CD14-positive monocyte (primary cell): ENCODE results near the gene ORMDL2. TPM values are rescaled to one million over a fixed set of nuclear protein-coding genes. Genes with fewer than 3 reads are reported as not detected.

Experiments
- DNase-seq, 3 donors: peaks; one replicate each; pipeline ENCODE4 v3.0.0-alpha.2; 2011 to 2022
- H2AFZ ChIP-seq: 2 replicates; pipeline ENCODE4 v1.6.0; 2012; ENCODE audit warnings: mild to moderate bottlenecking, low read depth, low read length, inconsistent platforms; ENCODE audit not compliant: insufficient read depth, poor library complexity, severe bottlenecking
- H3K27ac ChIP-seq, 2 donors: 1 replicate in 1 of 2; 2 replicates in 1 of 2; pipeline ENCODE4 v1.5.1; 2012 to 2013; ENCODE audit warnings: low read length in 2 of 2, control low read depth in 1 of 2, inconsistent platforms in 1 of 2, low read depth in 1 of 2, mild to moderate bottlenecking in 1 of 2
- H3K27me3 ChIP-seq, 2 donors: one replicate each; pipeline versions ENCODE4 v1.6.0 to v1.6.1; 2011 to 2013; ENCODE audit warnings: low read length in 2 of 2; ENCODE audit not compliant: control insufficient read depth in 2 of 2, insufficient read depth in 2 of 2
- H3K36me3 ChIP-seq, 2 donors: replicated peaks in 1 of 2; 1 replicate in 1 of 2; 2 replicates in 1 of 2; pipeline versions ENCODE4 v1.5.1 to v1.6.1; 2012 to 2013; ENCODE audit warnings: low read length in 2 of 2, control low read depth in 1 of 2, inconsistent platforms in 1 of 2, mild to moderate bottlenecking in 1 of 2; ENCODE audit not compliant: insufficient read depth in 2 of 2, control insufficient read depth in 1 of 2
- H3K4me1 ChIP-seq, 2 donors: 1 replicate in 1 of 2; 2 replicates in 1 of 2; pipeline versions ENCODE4 v1.5.1 to v1.6.1; 2012 to 2013; ENCODE audit warnings: low read length in 2 of 2, control low read depth in 1 of 2, inconsistent platforms in 1 of 2, mild to moderate bottlenecking in 1 of 2, moderate library complexity in 1 of 2; ENCODE audit not compliant: insufficient read depth in 2 of 2, control insufficient read depth in 1 of 2
- H3K4me2 ChIP-seq: replicated peaks from 2 replicates; pipeline ENCODE3; 2012; ENCODE audit warnings: low read length, moderate library complexity, mild to moderate bottlenecking; ENCODE audit not compliant: poor library complexity, severe bottlenecking; ENCODE audit errors: extremely low read depth
- H3K4me3 ChIP-seq, 3 experiments: fragments of 200-600 bp in 1 of 3; sonication (generic) in 1 of 3; replicated peaks in 1 of 3; 1 replicate in 2 of 3; 2 replicates in 1 of 3; pipeline ENCODE4 v1.5.1; 2011 to 2013; ENCODE audit warnings: low read length in 3 of 3, mild to moderate bottlenecking in 3 of 3, control low read depth in 2 of 3, low read depth in 2 of 3, inconsistent platforms in 1 of 3, moderate library complexity in 1 of 3
- H3K79me2 ChIP-seq: 2 replicates; pipeline ENCODE4 v1.6.0; 2012; ENCODE audit warnings: mild to moderate bottlenecking, control low read depth, inconsistent platforms, low read length, moderate library complexity; ENCODE audit not compliant: insufficient read depth
- H3K9ac ChIP-seq: 2 replicates; pipeline ENCODE4 v1.6.0; 2017; ENCODE audit warnings: low read length, mild to moderate bottlenecking; ENCODE audit not compliant: insufficient read depth, poor library complexity, severe bottlenecking
- H3K9me3 ChIP-seq, 2 donors: replicated peaks in 1 of 2; 1 replicate in 1 of 2; 2 replicates in 1 of 2; pipeline versions ENCODE4 v1.5.1 to v1.6.1; 2012 to 2013; ENCODE audit warnings: low read length in 2 of 2, control low read depth in 1 of 2; ENCODE audit not compliant: control insufficient read depth in 1 of 2, insufficient read depth in 1 of 2
- H4K20me1 ChIP-seq: 2 replicates; pipeline ENCODE4 v1.6.0; 2012; ENCODE audit warnings: mild to moderate bottlenecking, low read length, control low read depth, moderate library complexity; ENCODE audit not compliant: insufficient read depth
- H3K27ac Mint-ChIP-seq, 7 donors: one replicate each; pipeline ENCODE4 v1.8.0; 2020; ENCODE audit warnings: mild to moderate bottlenecking in 7 of 7, mixed read lengths in 7 of 7, moderate library complexity in 6 of 7, inconsistent platforms in 2 of 7
- H3K27me3 Mint-ChIP-seq, 3 donors: one replicate each; pipeline ENCODE4 v1.8.0; 2021 to 2022; ENCODE audit warnings: low read depth in 3 of 3, mild to moderate bottlenecking in 3 of 3, mixed read lengths in 3 of 3, moderate library complexity in 3 of 3, inconsistent platforms in 1 of 3
- H3K36me3 Mint-ChIP-seq, 2 donors: one replicate each; pipeline ENCODE4 v1.8.0; 2020; ENCODE audit warnings: mixed read lengths in 2 of 2, inconsistent platforms in 1 of 2, mild to moderate bottlenecking in 1 of 2
- H3K4me1 Mint-ChIP-seq: one replicate; pipeline ENCODE4 v1.8.0; 2020; ENCODE audit warnings: mild to moderate bottlenecking, mixed read lengths
- H3K4me3 Mint-ChIP-seq, 2 donors: one replicate each; pipeline ENCODE4 v1.8.0; 2020; ENCODE audit warnings: mild to moderate bottlenecking in 2 of 2, mixed read lengths in 2 of 2, moderate library complexity in 1 of 2
- H3K9me3 Mint-ChIP-seq, 7 donors: one replicate each; pipeline ENCODE4 v1.8.0; 2020 to 2022; ENCODE audit warnings: mixed read lengths in 7 of 7, mild to moderate bottlenecking in 6 of 7, moderate library complexity in 6 of 7, inconsistent platforms in 2 of 7
- CTCF ChIP-seq: fragments of 200-600 bp; IDR thresholded peaks from one replicate; pipeline ENCODE4 v1.8.0; 2022; ENCODE audit warnings: antibody characterized with exemption, mild to moderate bottlenecking
- WGBS: methylation state at CpG from one replicate; pipeline ENCODE4 v1.1.5; 2013; ENCODE audit warnings: missing lambda C conversion rate; ENCODE audit not compliant: insufficient coverage; 5-methylcytosine and 5-hydroxymethylcytosine counted together
- intact Hi-C, 2 donors: fragments of 100-400 bp; cut with micrococcal nuclease; formaldehyde crosslinking; loops; one replicate each; pipeline versions ENCODE4 v1.15.0 to v1.15.1; 2023
- polyA plus RNA-seq, 3 donors: library from polyadenylated mRNA; depleted of rRNA in 1 of 3; unstranded in 2 of 3; stranded (reverse) in 1 of 3; fragments of 300-500 nt in 2 of 3; fragments of >200 nt in 1 of 3; fragmentation: Illumina TruSeq in 2 of 3; gene quantifications; 1 replicate in 2 of 3; 2 replicates in 1 of 3; pipeline ENCODE4 v1.2.3, GENCODE V29; 2012 to 2021

ORMDL2 gene
- polyA plus RNA-seq, 3 donors, result 15.5 to 140 (median 137) TPM

GRCh38 chr12:55861396-55861795 lies 43.6 kb downstream of the ORMDL2 start:
- Histone ChIP-seq H4K20me1 (no peaks in the 10 kb centered on the region), H3K4me1 (no peaks in the 10 kb centered on the region), H3K27me3 (no peaks in the 10 kb centered on the region), H3K27ac (no peak overlapping the region), H3K4me3 (no peak overlapping the region), H3K9me3 (peaks cover 0 to 25% of the 10 kb centered on the region in 2 donors), H3K9ac (no peak overlapping the region), H3K36me3 (no peaks in the 10 kb centered on the region), H3K79me2 (no peaks in the 10 kb centered on the region), H2AFZ (no peak overlapping the region), H3K4me2 (no peak overlapping the region)
- Mint-ChIP-seq H3K36me3 (no peaks in the 10 kb centered on the region), H3K27me3 (peaks cover 2 to 4% (median 3%) of the 10 kb centered on the region in 3 donors), H3K27ac (no peak overlapping the region), H3K4me3 (no peak overlapping the region), H3K4me1 (no peaks in the 10 kb centered on the region), H3K9me3 (peaks cover 0 to 23% (median 8%) of the 10 kb centered on the region in 7 donors)
- DNase-seq, result no peak
- intact Hi-C loops, result no loop called here
- no peak for TF ChIP-seq CTCF
- 100% methylated on average over 4 of the region's 8 CpGs for whole genome bisulfite sequencing

- H3K36me3 ChIP-seq, result no peaks in the 10 kb centered on the region
- Mint-ChIP-seq H3K27ac (no peak overlapping the region), H3K4me1 (no peaks in the 10 kb centered on the region), H3K27me3 (peaks cover 2 to 3% (median 2%) of the 10 kb centered on the region in 3 donors), H3K4me3 (no peak overlapping the region), H3K36me3 (no peaks in the 10 kb centered on the region), H3K9me3 (peaks cover 0 to 23% (median 8%) of the 10 kb centered on the region in 7 donors)
- no peaks in the 10 kb centered on the region for H3K27me3 ChIP-seq
- peaks cover 0 to 25% of the 10 kb centered on the region in 2 donors for H3K9me3 ChIP-seq
- H3K4me2 ChIP-seq, result no peak overlapping the region
- no peaks in the 10 kb centered on the region for H4K20me1 ChIP-seq
- intact Hi-C loops, result no loop called here
- no peaks in the 10 kb centered on the region for H3K79me2 ChIP-seq
- H3K27ac ChIP-seq, result no peak overlapping the region
- WGBS, result no CpG with 5 or more reads among the region's 3 CpGs
- H3K9ac ChIP-seq, result no peak overlapping the region
- H3K4me1 ChIP-seq, result no peaks in the 10 kb centered on the region
- no peak for TF ChIP-seq CTCF
- no peak overlapping the region for H2AFZ ChIP-seq
- H3K4me3 ChIP-seq, result no peak overlapping the region
- DNase-seq, result no peak
Observed at GRCh38 chr12:55861871-55862270, 44.0 kb downstream of the ORMDL2 start.
